GM12872 (cell line): ENCODE measurements around the gene TMEM242.

ENCODE experiments used
- TF ChIP-seq, protein P1 (sequence below): IDR thresholded peaks from 3 replicates; pipeline ENCODE4 v1.5.1; 2011; ENCODE audit warnings: low read depth, mild to moderate bottlenecking, low read length, moderate library complexity; ENCODE audit not compliant: insufficient read depth

The TMEM242 gene

DNA sequence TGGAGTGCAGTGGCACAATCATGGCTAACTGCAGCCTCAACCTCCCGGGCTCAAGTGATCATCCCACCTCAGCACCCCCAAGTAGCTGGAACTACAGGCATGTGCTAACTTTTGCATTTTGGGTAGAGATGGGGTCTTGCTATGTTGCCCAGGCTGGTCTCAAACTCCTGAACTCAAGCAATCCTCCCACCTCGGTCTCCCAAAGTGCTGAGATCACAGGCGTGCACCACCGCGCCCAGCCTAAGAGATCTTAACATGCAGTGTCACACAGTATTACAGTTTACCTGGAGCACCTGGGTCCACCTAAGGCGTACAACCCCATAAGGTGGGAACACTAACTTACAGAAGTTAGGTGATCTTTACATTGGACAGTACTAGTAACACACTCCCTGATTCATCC lies 29.5 kb downstream of the TMEM242 start:
- TF ChIP-seq, protein P1, sequence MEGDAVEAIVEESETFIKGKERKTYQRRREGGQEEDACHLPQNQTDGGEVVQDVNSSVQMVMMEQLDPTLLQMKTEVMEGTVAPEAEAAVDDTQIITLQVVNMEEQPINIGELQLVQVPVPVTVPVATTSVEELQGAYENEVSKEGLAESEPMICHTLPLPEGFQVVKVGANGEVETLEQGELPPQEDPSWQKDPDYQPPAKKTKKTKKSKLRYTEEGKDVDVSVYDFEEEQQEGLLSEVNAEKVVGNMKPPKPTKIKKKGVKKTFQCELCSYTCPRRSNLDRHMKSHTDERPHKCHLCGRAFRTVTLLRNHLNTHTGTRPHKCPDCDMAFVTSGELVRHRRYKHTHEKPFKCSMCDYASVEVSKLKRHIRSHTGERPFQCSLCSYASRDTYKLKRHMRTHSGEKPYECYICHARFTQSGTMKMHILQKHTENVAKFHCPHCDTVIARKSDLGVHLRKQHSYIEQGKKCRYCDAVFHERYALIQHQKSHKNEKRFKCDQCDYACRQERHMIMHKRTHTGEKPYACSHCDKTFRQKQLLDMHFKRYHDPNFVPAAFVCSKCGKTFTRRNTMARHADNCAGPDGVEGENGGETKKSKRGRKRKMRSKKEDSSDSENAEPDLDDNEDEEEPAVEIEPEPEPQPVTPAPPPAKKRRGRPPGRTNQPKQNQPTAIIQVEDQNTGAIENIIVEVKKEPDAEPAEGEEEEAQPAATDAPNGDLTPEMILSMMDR: no peak

DNA sequence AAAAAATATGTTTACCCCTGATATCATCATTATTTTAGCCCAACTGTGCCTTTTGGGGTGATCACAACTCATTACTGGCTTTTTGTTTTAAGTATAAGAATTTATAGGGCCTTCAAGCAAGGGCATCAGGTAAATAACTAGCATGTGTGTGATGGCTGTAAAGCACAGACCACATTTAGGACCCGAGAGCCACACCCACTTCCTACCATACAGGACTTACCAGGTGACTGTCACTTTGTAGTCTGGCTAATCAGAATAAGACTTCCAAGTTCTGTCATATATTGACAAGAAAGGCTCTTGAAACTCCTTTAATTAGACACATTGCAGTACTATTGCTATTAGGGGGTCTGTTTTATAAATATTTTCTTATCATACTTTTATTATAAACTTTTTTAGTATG lies 31.1 kb downstream of the TMEM242 start:
- TF ChIP-seq, protein P1: no peak

DNA sequence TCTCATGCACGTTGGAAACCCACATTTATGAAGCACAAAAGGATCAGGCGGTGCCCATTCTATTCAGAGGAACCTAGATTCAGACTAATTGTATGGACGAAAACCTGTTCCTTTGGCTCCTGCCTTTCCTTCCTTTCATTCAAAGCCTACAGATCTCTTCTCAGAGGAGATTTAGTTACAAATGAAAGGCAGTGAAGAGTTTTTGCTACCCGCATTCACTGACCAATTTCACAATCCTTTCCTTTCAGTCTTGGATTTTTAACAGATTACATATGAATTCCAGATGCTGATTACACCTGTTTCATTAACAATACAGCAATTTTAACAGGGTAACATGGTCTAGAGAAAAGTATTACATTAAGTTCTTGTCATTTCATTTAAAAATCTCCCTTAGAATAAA lies 32.0 kb downstream of the TMEM242 start:
- TF ChIP-seq, protein P1: no peak

GRCh38 chr6:157290797-157291196 lies 32.5 kb downstream of the TMEM242 start:
- TF ChIP-seq, protein P1: no peak

GRCh38 chr6:157289764-157290163 lies 33.6 kb downstream of the TMEM242 start:
- TF ChIP-seq, protein P1: no peak

DNA sequence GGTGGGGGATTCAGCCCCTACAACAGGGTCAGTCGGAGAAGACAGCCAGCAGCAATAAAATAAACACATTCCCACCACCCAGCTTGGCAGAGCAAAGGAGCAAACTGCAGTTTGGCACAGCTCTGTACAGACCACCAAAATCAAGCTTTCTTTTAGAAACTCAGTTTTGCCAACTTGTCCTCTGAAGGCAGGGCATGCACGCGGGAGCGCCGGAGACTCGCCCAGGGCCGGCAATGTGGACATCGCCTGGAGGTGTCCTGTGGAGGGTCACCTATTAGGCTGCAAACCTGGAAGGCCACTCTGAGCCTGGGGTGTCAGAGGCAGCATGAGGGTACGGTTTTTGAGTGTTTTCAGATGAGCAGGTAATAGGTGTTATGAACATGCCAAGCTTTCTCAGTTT lies 34.7 kb downstream of the TMEM242 start:
- TF ChIP-seq, protein P1: no peak

DNA sequence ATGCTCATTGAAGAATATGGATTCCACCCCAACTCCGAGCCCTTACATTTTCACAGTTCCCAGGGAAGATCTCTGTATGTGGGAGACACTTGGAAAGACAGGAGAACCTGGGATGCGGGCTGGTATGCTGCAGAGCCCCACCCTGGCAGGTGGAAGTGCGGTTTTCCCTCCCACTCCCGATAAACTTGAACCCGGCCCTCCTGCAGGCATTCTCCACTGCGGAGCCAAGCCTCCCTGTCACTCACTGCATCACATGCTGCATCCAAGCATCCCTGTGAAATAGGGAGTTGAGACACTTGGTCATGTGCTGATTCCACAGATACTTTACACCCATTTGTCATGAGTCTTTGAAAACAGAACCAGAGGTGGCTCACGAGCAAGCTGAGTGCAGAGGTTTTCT lies 35.4 kb downstream of the TMEM242 start:
- TF ChIP-seq, protein P1: no peak
